IMR-90 (cell line): Measurements from ENCODE around the gene ZDHHC14. TPM values are rescaled to one million over a fixed set of nuclear protein-coding genes. Genes with fewer than 3 reads are reported as not detected.

ENCODE experiments used
- ATAC-seq: fragments of 200-7000 bp; cut with Tn5 transposase; 2 replicates; pipeline ENCODE4 v1.9.1; 2020; ENCODE audit warnings: low read depth, mild to moderate bottlenecking, moderate library complexity
- BruUV-seq: library from RNA; stranded (reverse); fragments of 400-500 nt; replicated peaks from 2 replicates; lab custom pipeline; 2021; lab: Mats Ljungman, UMichigan
- CTCF ChIA-PET: fragments of 300-600 bp; formaldehyde crosslinking; extraction: SDS; loops from one replicate; lab custom pipeline; 2021; ENCODE audit warnings: antibody characterized with exemption; lab: Yijun Ruan, JAX
- POLR2A ChIA-PET: fragments of 300-600 bp; sonication (Branson Sonifier 250); formaldehyde crosslinking; loops from one replicate; lab custom pipeline; 2022; ENCODE audit warnings: antibody characterized with exemption; ENCODE audit not compliant: unreplicated experiment; lab: Charles Lee
- DNase-seq: peaks from one replicate; pipeline ENCODE4 v3.0.0; 2013
- H2AFZ ChIP-seq: replicated peaks from 2 replicates; pipeline ENCODE3; 2013; ENCODE audit warnings: low read length, mild to moderate bottlenecking; ENCODE audit not compliant: poor library complexity
- H2AK5ac ChIP-seq: 2 replicates; pipeline ENCODE4 v1.6.1; 2013; ENCODE audit warnings: low read depth, low read length, inconsistent platforms
- H2AK9ac ChIP-seq: replicated peaks from 2 replicates; pipeline ENCODE3; 2013; ENCODE audit warnings: mild to moderate bottlenecking, low read depth, low read length, moderate library complexity; ENCODE audit not compliant: poor library complexity
- H2BK120ac ChIP-seq: 2 replicates; pipeline ENCODE4 v1.6.1; 2013; ENCODE audit warnings: low read depth, low read length, inconsistent platforms
- H2BK15ac ChIP-seq: 3 replicates; pipeline ENCODE4 v1.6.1; 2013; ENCODE audit warnings: low read depth, low read length, inconsistent platforms
- H2BK20ac ChIP-seq: 2 replicates; pipeline ENCODE4 v1.6.1; 2013; ENCODE audit warnings: low read depth, mild to moderate bottlenecking, inconsistent platforms, low read length, moderate library complexity
- H2BK5ac ChIP-seq: 2 replicates; pipeline ENCODE4 v1.6.1; 2013; ENCODE audit warnings: mild to moderate bottlenecking, low read depth, low read length, inconsistent platforms; ENCODE audit not compliant: poor library complexity, severe bottlenecking
- H3K14ac ChIP-seq: replicated peaks from 2 replicates; pipeline ENCODE4 v1.6.1; 2013; ENCODE audit warnings: low read depth, low read length, inconsistent platforms
- H3K18ac ChIP-seq: 2 replicates; pipeline ENCODE4 v1.6.1; 2013; ENCODE audit warnings: low read depth, low read length, control low read depth
- H3K23ac ChIP-seq: 2 replicates; pipeline ENCODE4 v1.6.1; 2013; ENCODE audit warnings: low read depth, low read length, inconsistent platforms
- H3K27ac ChIP-seq: 2 replicates; pipeline ENCODE4 v1.5.1; 2013; ENCODE audit warnings: mild to moderate bottlenecking, control low read depth, low read length; ENCODE audit not compliant: insufficient read depth
- H3K27me3 ChIP-seq: 2 replicates; pipeline ENCODE4 v1.6.1; 2013; ENCODE audit warnings: low read length; ENCODE audit not compliant: control insufficient read depth, insufficient read depth
- H3K36me3 ChIP-seq: 2 replicates; pipeline ENCODE4 v1.6.1; 2013; ENCODE audit warnings: low read length, mixed read lengths; ENCODE audit not compliant: control insufficient read depth, insufficient read depth
- H3K4ac ChIP-seq: 2 replicates; pipeline ENCODE4 v1.6.1; 2013; ENCODE audit warnings: low read depth, low read length, inconsistent platforms
- H3K4me1 ChIP-seq: 2 replicates; pipeline ENCODE4 v1.6.1; 2013; ENCODE audit warnings: low read length, mixed read lengths; ENCODE audit not compliant: control insufficient read depth, insufficient read depth
- H3K4me2 ChIP-seq: 2 replicates; pipeline ENCODE4 v1.6.1; 2013; ENCODE audit warnings: low read depth, mild to moderate bottlenecking, control low read depth, low read length, moderate library complexity
- H3K4me3 ChIP-seq: 2 replicates; pipeline ENCODE4 v1.5.1; 2013; ENCODE audit warnings: low read depth, mild to moderate bottlenecking, control low read depth, low read length, moderate library complexity; ENCODE audit not compliant: insufficient read depth
- H3K56ac ChIP-seq: 2 replicates; pipeline ENCODE4 v1.6.1; 2013; ENCODE audit warnings: low read length, inconsistent platforms; ENCODE audit not compliant: insufficient read depth; ENCODE audit errors: extremely low read depth
- H3K79me1 ChIP-seq, 2 experiments: 2 replicates each; pipeline ENCODE4 v1.6.1; 2013; ENCODE audit warnings: low read length in 2 of 2, inconsistent platforms in 1 of 2, low read depth in 1 of 2
- H3K9ac ChIP-seq: 2 replicates; pipeline ENCODE4 v1.6.1; 2013; ENCODE audit warnings: low read depth, low read length, control low read depth
- H3K9me1 ChIP-seq: 2 replicates; pipeline ENCODE4 v1.6.1; 2013; ENCODE audit warnings: low read length, inconsistent platforms; ENCODE audit not compliant: insufficient read depth
- H3K9me3 ChIP-seq: 2 replicates; pipeline ENCODE4 v1.6.1; 2013; ENCODE audit warnings: low read length; ENCODE audit not compliant: control insufficient read depth, insufficient read depth
- H4K20me1 ChIP-seq: 2 replicates; pipeline ENCODE4 v1.6.1; 2013; ENCODE audit warnings: low read length, inconsistent platforms; ENCODE audit not compliant: insufficient read depth
- H4K5ac ChIP-seq: 2 replicates; pipeline ENCODE4 v1.6.1; 2013; ENCODE audit warnings: mild to moderate bottlenecking, low read depth, low read length, control low read depth
- H4K8ac ChIP-seq, 2 experiments: 2 replicates each; pipeline ENCODE4 v1.6.1; 2013; ENCODE audit warnings: low read depth in 2 of 2, low read length in 2 of 2, control low read depth in 1 of 2, inconsistent platforms in 1 of 2
- H4K91ac ChIP-seq: 2 replicates; pipeline ENCODE4 v1.6.1; 2013; ENCODE audit warnings: low read depth, low read length, inconsistent platforms; ENCODE audit not compliant: insufficient read depth
- CHD1 ChIP-seq: IDR thresholded peaks from 2 replicates; pipeline ENCODE4 v1.6.1; 2012; ENCODE audit warnings: low read depth, low read length, improper control_type of control experiment
- CTCF ChIP-seq: conservative IDR thresholded peaks from 2 replicates; pipeline ENCODE4 v1.5.1; 2012; ENCODE audit warnings: mild to moderate bottlenecking, low read depth, low read length, improper control_type of control experiment
- POLR2A ChIP-seq: IDR thresholded peaks from 2 replicates; pipeline ENCODE4 v1.6.1; 2012; ENCODE audit warnings: mild to moderate bottlenecking, low read depth, low read length
- RFX5 ChIP-seq: IDR thresholded peaks from 2 replicates; pipeline ENCODE4 v1.8.0; 2012; ENCODE audit warnings: low read depth, mild to moderate bottlenecking, low read length, moderate library complexity
- WGBS, 2 experiments: methylation state at CpG; one replicate each; pipeline versions ENCODE4 v1.1.5 to v1.1.7; 2013; ENCODE audit warnings: missing lambda C conversion rate in 2 of 2; ENCODE audit not compliant: insufficient read length in 1 of 2; ENCODE audit errors: extremely low coverage in 2 of 2; 5-methylcytosine and 5-hydroxymethylcytosine counted together
- dilution Hi-C: fragments of 300-500 bp; cut with HindIII; formaldehyde crosslinking; loops from one replicate; pipeline ENCODE4 v1.14.3; 2018; ENCODE audit warnings: low sequenced_read_pairs; ENCODE audit not compliant: unreplicated experiment
- in situ Hi-C: fragments of 300-500 bp; cut with MboI; formaldehyde crosslinking; loops from 3 replicates; pipeline ENCODE4 v1.14.3; 2019; ENCODE audit warnings: low sequenced_read_pairs, inconsistent platforms, mixed read lengths
- intact Hi-C: fragments of 100-400 bp; cut with micrococcal nuclease; formaldehyde crosslinking; loops from 2 replicates; pipeline ENCODE4 v1.10.0; 2022
- polyA plus RNA-seq, 3 experiments: library from polyadenylated mRNA; depleted of rRNA; stranded (reverse); fragments of >200 nt; gene quantifications; 2 replicates each; pipeline ENCODE4 v1.2.3, GENCODE V29; 2012; ENCODE audit warnings: low replicate concordance in 1 of 3
- total RNA-seq: library from RNA; depleted of rRNA; stranded (reverse); fragments of >200 nt; gene quantifications from 2 replicates; pipeline ENCODE4 v1.2.3, GENCODE V29; 2012

The ZDHHC14 gene
- total and polyA plus RNA-seq, 2 of the 4 experiments (the other 2 are of a cell fraction), result 0.90 to 2.0 TPM

DNA sequence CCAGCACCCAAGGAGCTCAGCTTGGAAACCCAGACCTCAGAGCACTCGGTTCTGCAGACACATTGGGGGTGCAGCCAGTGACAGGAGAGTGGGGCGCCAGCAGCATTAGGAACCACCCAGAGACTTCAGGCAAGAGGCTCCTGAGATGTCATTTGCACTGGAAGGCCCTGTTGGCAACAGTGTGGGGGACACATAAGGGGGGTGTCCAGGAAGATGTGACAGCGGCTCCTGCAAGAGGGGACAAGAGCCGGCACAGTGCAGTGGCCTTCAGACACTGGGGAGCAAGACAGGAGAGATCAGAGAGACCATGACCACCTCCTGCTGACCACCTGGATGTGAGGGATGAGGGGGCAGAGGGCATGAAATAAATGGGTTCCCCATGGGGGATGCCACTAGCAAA is 235.0 kb downstream of the ZDHHC14 start:
- Histone ChIP-seq H3K27me3 (no peaks in the 10 kb centered on the region), H4K91ac (no peak overlapping the region), H3K9ac (no peak overlapping the region), H3K4me2 (no peak overlapping the region), H3K23ac (no peak overlapping the region), H3K14ac (no peak overlapping the region), H4K20me1 (no peaks in the 10 kb centered on the region), H3K4ac (no peak overlapping the region), H2AK5ac (no peak overlapping the region), H3K9me1 (peaks cover 6% of the 10 kb centered on the region; the same call in 1 of the 2 replicates), H3K56ac (no peak overlapping the region), H3K9me3 (no peaks in the 10 kb centered on the region), H2AFZ (no peak overlapping the region), H3K27ac (no peak overlapping the region), H4K5ac (no peak overlapping the region), H3K36me3 (no peaks in the 10 kb centered on the region), H2BK120ac (no peak overlapping the region), H3K4me3 (no peak overlapping the region), H4K8ac (no peak overlapping the region), H2BK5ac (no peak overlapping the region), H2AK9ac (no peak overlapping the region), H3K18ac (no peak overlapping the region), H3K79me1 (no peaks in the 10 kb centered on the region), H3K4me1 (peaks cover 22% of the 10 kb centered on the region), H2BK20ac (no peak overlapping the region), H2BK15ac (no peak overlapping the region)
- intact Hi-C loops (no loop called here), in situ Hi-C loops (no loop called here), dilution Hi-C loops (no loop called here)
- no peak for TF ChIP-seq RFX5
- TF ChIP-seq POLR2A, result no peak
- TF ChIP-seq CTCF, result no peak
- no peak for TF ChIP-seq CHD1
- no peak for DNase-seq
- CTCF ChIA-PET, result interaction anchor here (2.4 kb wide), 1 partner anchor 301 kb away, joined by 9 read pairs; no protein-coding TSS in a partner anchor
- POLR2A ChIA-PET, result no interaction called here
- ATAC-seq, result no peak
- WGBS, 2 experiments, result 93% methylated on average over 3 of the region's 4 CpGs; no CpG with 5 or more reads in 1 of the 2 experiments
- BruUV-seq, result no TSS peak
